Keratinocyte (primary cell): Measurements from ENCODE around the gene TTC14.

Source experiments
- EZH2 ChIP-seq: IDR thresholded peaks from one replicate; pipeline ENCODE4 v1.6.1; 2012; ENCODE audit warnings: inconsistent platforms, mild to moderate bottlenecking, low read length, moderate library complexity
- TF ChIP-seq, protein P1 (sequence below), 3 experiments: IDR thresholded peaks in 1 of 3; conservative IDR thresholded peaks in 1 of 3; optimal IDR thresholded peaks in 1 of 3; 2 replicates in 2 of 3; 3 replicates in 1 of 3; pipeline versions ENCODE3 to v1.5.1; 2011; ENCODE audit warnings: low read length in 3 of 3, mild to moderate bottlenecking in 3 of 3, moderate library complexity in 2 of 3, control low read depth in 1 of 3, inconsistent platforms in 1 of 3; ENCODE audit not compliant: insufficient read depth in 2 of 3; ENCODE audit errors: extremely low read depth in 1 of 3

- TF ChIP-seq, protein P1, sequence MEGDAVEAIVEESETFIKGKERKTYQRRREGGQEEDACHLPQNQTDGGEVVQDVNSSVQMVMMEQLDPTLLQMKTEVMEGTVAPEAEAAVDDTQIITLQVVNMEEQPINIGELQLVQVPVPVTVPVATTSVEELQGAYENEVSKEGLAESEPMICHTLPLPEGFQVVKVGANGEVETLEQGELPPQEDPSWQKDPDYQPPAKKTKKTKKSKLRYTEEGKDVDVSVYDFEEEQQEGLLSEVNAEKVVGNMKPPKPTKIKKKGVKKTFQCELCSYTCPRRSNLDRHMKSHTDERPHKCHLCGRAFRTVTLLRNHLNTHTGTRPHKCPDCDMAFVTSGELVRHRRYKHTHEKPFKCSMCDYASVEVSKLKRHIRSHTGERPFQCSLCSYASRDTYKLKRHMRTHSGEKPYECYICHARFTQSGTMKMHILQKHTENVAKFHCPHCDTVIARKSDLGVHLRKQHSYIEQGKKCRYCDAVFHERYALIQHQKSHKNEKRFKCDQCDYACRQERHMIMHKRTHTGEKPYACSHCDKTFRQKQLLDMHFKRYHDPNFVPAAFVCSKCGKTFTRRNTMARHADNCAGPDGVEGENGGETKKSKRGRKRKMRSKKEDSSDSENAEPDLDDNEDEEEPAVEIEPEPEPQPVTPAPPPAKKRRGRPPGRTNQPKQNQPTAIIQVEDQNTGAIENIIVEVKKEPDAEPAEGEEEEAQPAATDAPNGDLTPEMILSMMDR (optimal IDR thresholded peaks at IDR 0.05 in 1 of 3, IDR thresholded peaks at IDR 0.05 in 1 of 3, conservative IDR thresholded peaks at IDR 0.05 in 1 of 3; ENCODE audit: extremely low read depth in 1 of 3, insufficient read depth in 2 of 3, low read length in 3 of 3): no peak
- no peak for TF ChIP-seq EZH2
Measured at GRCh38 chr3:180571831-180572598, 29.9 kb upstream of the TTC14 start.
